ENCODE data around the gene SPRYD3. TPM values are rescaled to one million over a fixed set of nuclear protein-coding genes. Genes with fewer than 3 reads are reported as not detected.

Gene SPRYD3
- total RNA-seq, 1 experiment from 2014 or later, result 47.5 TPM

DNA sequence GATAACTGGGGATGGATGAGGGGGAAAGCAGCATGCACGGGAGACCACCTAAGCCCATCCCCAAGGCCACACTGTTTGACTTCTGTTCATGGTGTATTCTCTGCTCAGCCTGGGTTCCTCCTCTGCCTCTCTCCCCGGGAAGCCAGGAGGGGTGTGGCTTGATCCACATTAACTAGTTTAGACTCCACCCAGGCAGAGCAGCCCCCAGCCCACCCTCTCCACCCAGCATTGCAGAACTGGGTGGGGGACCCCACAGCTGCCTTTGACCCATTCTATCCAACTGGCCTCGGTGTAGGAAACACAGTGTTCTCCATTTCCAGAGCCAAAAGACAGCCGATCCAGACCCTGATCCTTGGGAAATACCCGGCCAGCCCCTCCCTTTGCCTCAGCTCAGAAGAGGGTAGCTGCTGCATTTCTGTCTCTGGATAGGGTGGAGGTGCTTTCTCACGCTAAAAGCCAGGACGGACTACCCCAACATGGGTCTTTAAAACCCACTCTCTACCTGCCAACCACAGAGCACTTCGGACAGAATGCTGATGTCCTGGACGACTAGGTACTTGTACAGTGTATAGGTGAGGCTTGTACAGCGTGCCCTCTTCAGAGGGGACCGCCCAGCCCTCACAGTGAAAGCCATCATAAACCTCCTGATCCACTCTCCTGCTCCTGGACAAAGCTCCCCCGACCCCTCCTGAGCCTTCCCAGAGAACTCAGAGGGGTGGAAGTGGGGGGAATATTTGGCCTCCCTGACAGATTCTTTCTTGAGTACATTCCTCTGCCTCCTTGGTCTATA lies 9.4 kb downstream of the SPRYD3 start:
- no peak for TF ChIP-seq EZH2 (IDR thresholded peaks at IDR 0.05)
- no peak for TF ChIP-seq FOSL1 (IDR thresholded peaks at IDR 0.05; ENCODE audit: low read depth)
- no peak for TF ChIP-seq POLR2A (IDR thresholded peaks at IDR 0.05; ENCODE audit: borderline replicate concordance, extremely low read depth, insufficient read depth, insufficient read length)
- no peak for TF ChIP-seq CBX3 (IDR thresholded peaks at IDR 0.05; ENCODE audit: low read depth)
- no peak for TF ChIP-seq SRF (IDR thresholded peaks at IDR 0.05; ENCODE audit: low read depth)
- no peak for TF ChIP-seq CEBPB (IDR thresholded peaks at IDR 0.05; ENCODE audit: low read depth)
- no peak for TF ChIP-seq SP1 (IDR thresholded peaks at IDR 0.05; ENCODE audit: low read depth)
- TF ChIP-seq, protein P1, sequence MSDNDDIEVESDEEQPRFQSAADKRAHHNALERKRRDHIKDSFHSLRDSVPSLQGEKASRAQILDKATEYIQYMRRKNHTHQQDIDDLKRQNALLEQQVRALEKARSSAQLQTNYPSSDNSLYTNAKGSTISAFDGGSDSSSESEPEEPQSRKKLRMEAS (IDR thresholded peaks at IDR 0.05), result no peak
- no peak for TF ChIP-seq JUND (IDR thresholded peaks at IDR 0.05)
- no peak for TF ChIP-seq ZFX (IDR thresholded peaks at IDR 0.05)
- no peak for TF ChIP-seq EGR1 (IDR thresholded peaks at IDR 0.05; ENCODE audit: low read depth)
- TF ChIP-seq ATF3 (IDR thresholded peaks at IDR 0.05), result no peak
- no peak for TF ChIP-seq YY1 (IDR thresholded peaks at IDR 0.05; ENCODE audit: extremely low read depth, insufficient replicate concordance, low read depth, low read length)
- TF ChIP-seq TCF7L2 (IDR thresholded peaks at IDR 0.05; ENCODE audit: borderline replicate concordance, extremely low read depth, insufficient read depth, insufficient read length), result no peak
- no peak for TF ChIP-seq ELF1 (IDR thresholded peaks at IDR 0.05; ENCODE audit: borderline replicate concordance, low read depth)
- H3K36me3 ChIP-seq (ENCODE audit: control insufficient read depth in 1 of 2, insufficient read depth in 2 of 2, low read length in 2 of 2), result peaks cover 3 to 30% of the 10 kb centered on the region in 2 experiments; a peak in 2 of 4 replicates
- POLR2A ChIA-PET, result interaction anchor here (1.4 to 1.8 kb wide), 2 partner anchors 9 to 10 kb away, joined by 6 to 7 read pairs; partner anchors contain the start of gene SPRYD3
- CTCF ChIA-PET, result interaction anchor here (0.8 to 2.0 kb wide), 2 partner anchors 8 to 29 kb away, joined by 3 to 6 read pairs; no protein-coding TSS in a partner anchor
- H4K20me1 ChIP-seq (ENCODE audit: insufficient read depth), result no peaks in the 10 kb centered on the region
- DNase-seq (ENCODE audit: low read depth, low spot score) (no peak), ATAC-seq (no peak)
- H3K4me2 ChIP-seq (ENCODE audit: low read length), result no peak overlapping the region
- H3K9me3 ChIP-seq (ENCODE audit: control insufficient read depth in 1 of 2, insufficient read depth in 1 of 2, low read depth in 1 of 2, low read length in 2 of 2), result no peaks in the 10 kb centered on the region
- H3K27me3 ChIP-seq (ENCODE audit: insufficient read depth, low read length), result no peaks in the 10 kb centered on the region
- H3K27ac ChIP-seq (ENCODE audit: low read depth, low read length), result no peak overlapping the region
- no peak overlapping the region for H2AFZ ChIP-seq (ENCODE audit: low read depth, low read length, poor library complexity, severe bottlenecking)
- intact Hi-C loops (cut with micrococcal nuclease), result loop anchor here (10.0 kb wide), 1 partner anchor 215 kb away; no protein-coding TSS in a partner anchor
- no peak overlapping the region for H3K4me3 ChIP-seq (replicated peaks in 1 of 2; ENCODE audit: low read depth in 1 of 2, low read length in 2 of 2)
- no peaks in the 10 kb centered on the region; the same call in 1 of the 2 replicates for H3K79me2 ChIP-seq (ENCODE audit: insufficient read depth, low read length)
- peaks cover 13 to 58% of the 10 kb centered on the region in 2 experiments for H3K4me1 ChIP-seq (ENCODE audit: control insufficient read depth in 1 of 2, insufficient read depth in 2 of 2, low read length in 2 of 2)
- no peak overlapping the region for H3K9ac ChIP-seq (ENCODE audit: low read length)
- RAD21 ChIA-PET (ENCODE audit: low non-redundant PET in 1 of 2, low total read pairs in 2 of 2, uncharacterized antibody in 2 of 2, unreplicated experiment in 2 of 2), result interaction anchor here in 1 of 2 experiments (0.5 kb wide), 1 partner anchor 29 kb away, joined by 3 read pairs; no protein-coding TSS in a partner anchor
- H3K9me2 ChIP-seq (ENCODE audit: insufficient read depth), result no peaks in the 10 kb centered on the region
- BruUV-seq (replicated peaks), result no TSS peak
